Measurements from ENCODE around the gene UNC13A.

UNC13A gene

GRCh38 chr19:17580470-17581144 lies 107.5 kb downstream of the UNC13A start:
- no peak for TF ChIP-seq CTCF (IDR thresholded peaks at IDR 0.05; ENCODE audit: borderline replicate concordance, control extremely low read depth, extremely low read depth, insufficient read depth, missing control alignments)
- DNase-seq (ENCODE audit: low spot score): peak; percentile 20
- in situ Hi-C loops (cut with MboI; ENCODE audit: low sequenced_read_pairs, unreplicated experiment): no loop called here

DNA sequence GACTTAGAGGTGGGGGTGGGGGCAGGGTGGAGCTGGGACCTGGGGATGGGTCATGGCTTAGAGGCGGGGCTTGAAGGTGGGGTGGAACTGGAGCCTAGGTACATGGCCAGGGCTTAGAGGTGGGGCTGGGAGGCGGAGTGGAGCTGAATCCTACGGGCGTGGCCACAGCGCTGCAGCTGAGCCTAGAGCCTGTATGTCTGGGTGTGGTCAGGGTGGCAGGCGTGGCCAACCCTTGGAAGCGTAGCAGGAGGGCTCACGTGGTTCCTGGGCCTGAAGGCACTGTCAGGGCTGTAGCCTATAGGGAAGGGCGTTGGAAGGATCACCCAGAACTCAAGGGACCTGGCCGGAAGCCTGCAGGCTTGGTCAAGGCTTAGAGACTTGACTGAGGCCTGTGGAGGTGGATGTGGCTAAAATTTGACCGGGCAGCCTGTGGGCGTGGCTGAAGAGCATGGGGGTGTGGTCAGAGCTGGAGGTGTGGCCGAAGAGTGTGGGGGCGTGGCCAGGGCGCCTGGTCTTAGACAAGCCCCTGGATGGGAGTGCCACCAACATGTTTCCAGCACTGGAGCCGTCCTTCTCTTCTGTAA lies 108.4 kb downstream of the UNC13A start:
- DNase-seq (ENCODE audit: low spot score): peak; percentile 87
- in situ Hi-C loops (cut with MboI; ENCODE audit: low sequenced_read_pairs, unreplicated experiment): no loop called here
- TF ChIP-seq CTCF (IDR thresholded peaks at IDR 0.05; ENCODE audit: borderline replicate concordance, control extremely low read depth, extremely low read depth, insufficient read depth, missing control alignments): no peak

- TF ChIP-seq CTCF (IDR thresholded peaks at IDR 0.05; ENCODE audit: borderline replicate concordance, control extremely low read depth, extremely low read depth, insufficient read depth, missing control alignments): no peak
- in situ Hi-C loops (cut with MboI; ENCODE audit: low sequenced_read_pairs, unreplicated experiment): no loop called here
- DNase-seq (ENCODE audit: low spot score): peak; percentile 27
These were observed 110.6 kb downstream of the UNC13A start for GRCh38 chr19:17577457-17578097.

GRCh38 chr19:17576758-17577456 lies 111.2 kb downstream of the UNC13A start:
- DNase-seq (ENCODE audit: low spot score): peak; percentile 53
- no peak for TF ChIP-seq CTCF (IDR thresholded peaks at IDR 0.05; ENCODE audit: borderline replicate concordance, control extremely low read depth, extremely low read depth, insufficient read depth, missing control alignments)
- in situ Hi-C loops (cut with MboI; ENCODE audit: low sequenced_read_pairs, unreplicated experiment): no loop called here

- peak; percentile 17 for DNase-seq (ENCODE audit: low spot score)
- TF ChIP-seq CTCF (IDR thresholded peaks at IDR 0.05; ENCODE audit: borderline replicate concordance, control extremely low read depth, extremely low read depth, insufficient read depth, missing control alignments): no peak
- in situ Hi-C loops (cut with MboI; ENCODE audit: low sequenced_read_pairs, unreplicated experiment): no loop called here
These were observed 112.0 kb downstream of the UNC13A start for GRCh38 chr19:17575871-17576757.

GRCh38 chr19:17572638-17573037 lies 115.5 kb downstream of the UNC13A start:
- TF ChIP-seq CTCF (IDR thresholded peaks at IDR 0.05; ENCODE audit: borderline replicate concordance, control extremely low read depth, extremely low read depth, insufficient read depth, missing control alignments): no peak
- in situ Hi-C loops (cut with MboI; ENCODE audit: low sequenced_read_pairs, unreplicated experiment): no loop called here
- DNase-seq (ENCODE audit: low spot score): no peak

Data from GM13976 (cell line).